Measurements from ENCODE around the gene ALDOB. TPM values are rescaled to one million over a fixed set of nuclear protein-coding genes. Genes with fewer than 3 reads are reported as not detected.

Gene ALDOB
- total RNA-seq = not detected in 2 replicates

DNA sequence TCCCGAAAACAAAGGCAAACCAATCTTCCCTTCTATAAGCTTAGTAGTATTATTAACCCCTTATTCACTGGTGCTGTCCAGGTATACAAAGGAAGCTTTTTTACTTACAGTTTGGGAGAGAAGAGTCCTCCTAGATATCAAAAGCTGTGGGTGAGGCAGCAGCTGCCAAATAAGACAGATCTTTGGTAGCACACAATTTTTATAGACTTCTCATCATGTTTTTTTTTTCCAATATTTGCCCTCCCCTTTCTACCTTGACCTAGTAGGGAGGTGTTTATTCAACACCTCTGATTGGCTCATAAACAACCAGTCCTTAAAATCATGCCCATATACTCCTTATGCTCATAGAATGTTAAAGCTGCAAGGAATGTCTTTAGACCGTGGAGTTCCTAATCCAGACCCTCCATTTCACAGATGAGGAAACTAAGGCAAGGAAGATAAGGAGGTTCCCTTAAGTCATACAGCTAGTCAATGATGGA is at the start of gene ALDOB:
ALDOB (minus strand) TSS at position 174 of the 479 bp plus-strand sequence. CDS start 4,887 bp downstream, outside the sequence.

GRCh38 chr9:101398068-101398929 is 37.3 kb downstream of the ALDOB start, which contains the start of the genes MRPL50 and ZNF189:
MRPL50 (minus strand) TSS chr9:101398618; CDS start chr9:101398592, 26 bp downstream.
ZNF189 (plus strand) TSS chr9:101398851; CDS start chr9:101399157, 306 bp downstream.

GRCh38 chr9:101384873-101385536 is 50.6 kb downstream of the ALDOB start, which contains the start of gene BAAT:
BAAT (minus strand) TSS chr9:101385006; CDS start chr9:101371404, 13,602 bp downstream.

Other genes with a start within 250 kb of the ALDOB start
- gene BAAT, start 50.8 kb downstream of the ALDOB start, total RNA-seq = not detected in 2 replicates
- gene MRPL50, start 37.2 kb downstream of the ALDOB start, total RNA-seq = 18.5 and 19.8 TPM in 2 replicates
- 17.2 and 23.1 TPM in 2 replicates for gene ZNF189, start 36.9 kb downstream of the ALDOB start, total RNA-seq
- gene RNF20, start 98.1 kb upstream of the ALDOB start, total RNA-seq = 24.4 and 30.5 TPM in 2 replicates
- gene PPP3R2, start 159.2 kb upstream of the ALDOB start, total RNA-seq = not detected in 2 replicates

All from epithelial cell of umbilical artery (primary cell).